H1 (cell line): Measurements from ENCODE around the gene SLC23A1. TPM values are rescaled to one million over a fixed set of nuclear protein-coding genes. Genes with fewer than 3 reads are reported as not detected.

ENCODE experiments used
- JUND ChIP-seq: IDR thresholded peaks from 2 replicates; pipeline ENCODE4 v1.6.1; 2011; ENCODE audit warnings: mild to moderate bottlenecking, improper control_type of control experiment, low read length
- KDM1A ChIP-seq: fragments of 200-600, 300-600 bp; sonication (generic); IDR thresholded peaks from 2 replicates; pipeline ENCODE4 v1.7.1; 2016; ENCODE audit warnings: mild to moderate bottlenecking, low read length, borderline replicate concordance
- KDM5A ChIP-seq: fragments of 200-600 bp; IDR thresholded peaks from 2 replicates; pipeline ENCODE4 v1.7.1; 2012; ENCODE audit warnings: mild to moderate bottlenecking, low read length, inconsistent platforms, mixed read lengths
- MAX ChIP-seq: IDR thresholded peaks from 2 replicates; pipeline ENCODE4 v1.6.1; 2012; ENCODE audit warnings: inconsistent platforms
- NRF1 ChIP-seq: IDR thresholded peaks from 2 replicates; pipeline ENCODE4 v1.6.1; 2011; ENCODE audit warnings: mild to moderate bottlenecking, low read depth, low read length, improper control_type of control experiment
- SIN3A ChIP-seq, 2 experiments: IDR thresholded peaks in 1 of 2; conservative IDR thresholded peaks in 1 of 2; 2 replicates each; pipeline ENCODE4 v1.6.1; 2011 to 2012; ENCODE audit warnings: low read length in 2 of 2, improper control_type of control experiment in 1 of 2, low read depth in 1 of 2, mild to moderate bottlenecking in 1 of 2
- SP1 ChIP-seq: IDR thresholded peaks from 2 replicates; pipeline ENCODE4 v1.6.1; 2011; ENCODE audit warnings: low read depth, low read length
- TBP ChIP-seq: IDR thresholded peaks from 2 replicates; pipeline ENCODE4 v1.6.1; 2011; ENCODE audit warnings: low read depth, low read length, improper control_type of control experiment
- polyA plus RNA-seq, 7 experiments: library from polyadenylated mRNA; depleted of rRNA in 3 of 7; stranded (reverse) in 5 of 7; unstranded in 2 of 7; fragments of >200 nt in 5 of 7; fragments of 200-250 nt in 2 of 7; gene quantifications; 1 replicate in 5 of 7; 2 replicates in 1 of 7; 4 replicates in 1 of 7; pipeline versions ENCODE4 v1.2.1 to v1.2.3, GENCODE V29; 2011 to 2013; ENCODE audit warnings: missing spikeins in 2 of 7, mixed read lengths in 2 of 7
- total RNA-seq: library from RNA; stranded (reverse); fragmentation: NEBNext Ultra II Directional; extraction: Animal tissue kit (Norgen Biotek cat#: 25700); gene quantifications from 2 replicates; pipeline ENCODE4 v1.2.1, GENCODE V29; 2021
- TF ChIP-seq, protein P1 (sequence below): IDR thresholded peaks from 2 replicates; pipeline ENCODE4 v1.6.1; 2012; ENCODE audit warnings: inconsistent platforms

SLC23A1 gene
- total and polyA plus RNA-seq, 2 of the 8 experiments (the other 6 are each of a cell fraction or from before 2014, with no cell fraction given) = not detected

GRCh38 chr5:139369181-139369580 lies 13.9 kb downstream of the SLC23A1 start (continued):
- TF ChIP-seq, protein P1, sequence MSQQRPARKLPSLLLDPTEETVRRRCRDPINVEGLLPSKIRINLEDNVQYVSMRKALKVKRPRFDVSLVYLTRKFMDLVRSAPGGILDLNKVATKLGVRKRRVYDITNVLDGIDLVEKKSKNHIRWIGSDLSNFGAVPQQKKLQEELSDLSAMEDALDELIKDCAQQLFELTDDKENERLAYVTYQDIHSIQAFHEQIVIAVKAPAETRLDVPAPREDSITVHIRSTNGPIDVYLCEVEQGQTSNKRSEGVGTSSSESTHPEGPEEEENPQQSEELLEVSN = no peak
- no peak for TF ChIP-seq TBP
- no peak for TF ChIP-seq SP1
- no peak for TF ChIP-seq JUND
- TF ChIP-seq NRF1 = no peak
- no peak for TF ChIP-seq MAX
- TF ChIP-seq KDM1A = no peak
- no peak for TF ChIP-seq SIN3A (conservative IDR thresholded peaks at IDR 0.05 in 1 of 2, IDR thresholded peaks at IDR 0.05 in 1 of 2; ENCODE audit: low read depth in 1 of 2, low read length in 2 of 2)
- no peak for TF ChIP-seq KDM5A
